ENCODE measurements around the gene LIMD2. TPM values are rescaled to one million over a fixed set of nuclear protein-coding genes. Genes with fewer than 3 reads are reported as not detected.

The LIMD2 gene
- total RNA-seq, 1 donor from 2014 or later, result 54.8 TPM

DNA sequence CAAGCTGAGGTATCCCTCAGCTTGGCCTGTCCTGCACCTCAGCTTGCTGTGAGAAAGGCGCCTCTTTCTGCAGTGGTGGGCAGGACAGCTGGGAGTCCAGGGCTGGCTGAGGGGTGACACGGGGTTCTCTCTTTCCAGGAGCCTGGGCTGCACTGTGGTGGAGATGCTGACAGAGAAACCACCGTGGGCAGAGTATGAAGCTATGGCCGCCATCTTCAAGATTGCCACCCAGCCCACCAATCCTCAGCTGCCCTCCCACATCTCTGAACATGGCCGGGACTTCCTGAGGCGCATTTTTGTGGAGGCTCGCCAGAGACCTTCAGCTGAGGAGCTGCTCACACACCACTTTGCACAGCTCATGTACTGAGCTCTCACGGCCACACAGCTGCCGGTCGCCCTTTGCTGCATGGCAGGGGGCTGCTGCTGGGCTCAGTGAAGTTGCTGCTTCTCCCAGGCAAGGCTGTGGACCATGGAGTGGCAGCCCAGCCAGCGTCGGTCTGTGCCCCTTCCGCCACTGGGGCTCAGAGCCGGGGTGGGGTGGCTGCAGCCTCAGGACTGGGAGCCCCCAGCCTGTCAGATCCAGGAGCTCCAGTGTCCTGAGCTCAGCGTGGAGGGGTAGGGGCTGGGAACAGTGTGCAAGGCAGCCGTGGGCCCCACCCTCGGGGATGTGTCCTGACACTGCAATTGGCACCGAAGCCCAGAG is 6.4 kb downstream of the LIMD2 start:
- peaks cover 30% of the 10 kb centered on the region for H3K36me3 Mint-ChIP-seq (ENCODE audit: low read depth, unreplicated experiment)
- H3K36me3 ChIP-seq (ENCODE audit: insufficient read depth, low read length), result peaks cover 8% of the 10 kb centered on the region
- H3K27ac ChIP-seq (ENCODE audit: low read depth, low read length), result no peak overlapping the region
- no peak overlapping the region for H3K4me3 ChIP-seq (ENCODE audit: insufficient read depth, low read depth, low read length)
- no peaks in the 10 kb centered on the region for H3K27me3 Mint-ChIP-seq (ENCODE audit: low read depth, unreplicated experiment)
- H2AFZ ChIP-seq (ENCODE audit: low read depth, low read length), result no peak overlapping the region
- H3K4me3 Mint-ChIP-seq (ENCODE audit: unreplicated experiment), result no peak overlapping the region
- no peak overlapping the region for H3K9ac ChIP-seq (ENCODE audit: low read length)
- no peaks in the 10 kb centered on the region for H3K4me1 ChIP-seq (ENCODE audit: insufficient read depth, low read length)
- H3K79me2 ChIP-seq (ENCODE audit: insufficient read depth, low read length), result peaks cover 4% of the 10 kb centered on the region
- TF ChIP-seq EZH2 (IDR thresholded peaks at IDR 0.05; ENCODE audit: insufficient read depth, low read length), result no peak
- no peaks in the 10 kb centered on the region for H3K4me1 Mint-ChIP-seq (ENCODE audit: low read depth, unreplicated experiment)
- no peaks in the 10 kb centered on the region for H3K27me3 ChIP-seq (ENCODE audit: insufficient read depth, low read length)
- H3K9me3 ChIP-seq (ENCODE audit: insufficient read depth, low read depth, low read length), result no peaks in the 10 kb centered on the region
- no peak for DNase-seq (ENCODE audit: low read depth)
- FAIRE-seq, result no peak
- peaks cover 31% of the 10 kb centered on the region for H4K20me1 ChIP-seq (ENCODE audit: insufficient read depth, low read length)
- no peak overlapping the region for H3K4me2 ChIP-seq (ENCODE audit: low read length)
- H3K27ac Mint-ChIP-seq (ENCODE audit: unreplicated experiment), result no peak overlapping the region
- no peaks in the 10 kb centered on the region for H3K9me3 Mint-ChIP-seq (ENCODE audit: unreplicated experiment)

DNA sequence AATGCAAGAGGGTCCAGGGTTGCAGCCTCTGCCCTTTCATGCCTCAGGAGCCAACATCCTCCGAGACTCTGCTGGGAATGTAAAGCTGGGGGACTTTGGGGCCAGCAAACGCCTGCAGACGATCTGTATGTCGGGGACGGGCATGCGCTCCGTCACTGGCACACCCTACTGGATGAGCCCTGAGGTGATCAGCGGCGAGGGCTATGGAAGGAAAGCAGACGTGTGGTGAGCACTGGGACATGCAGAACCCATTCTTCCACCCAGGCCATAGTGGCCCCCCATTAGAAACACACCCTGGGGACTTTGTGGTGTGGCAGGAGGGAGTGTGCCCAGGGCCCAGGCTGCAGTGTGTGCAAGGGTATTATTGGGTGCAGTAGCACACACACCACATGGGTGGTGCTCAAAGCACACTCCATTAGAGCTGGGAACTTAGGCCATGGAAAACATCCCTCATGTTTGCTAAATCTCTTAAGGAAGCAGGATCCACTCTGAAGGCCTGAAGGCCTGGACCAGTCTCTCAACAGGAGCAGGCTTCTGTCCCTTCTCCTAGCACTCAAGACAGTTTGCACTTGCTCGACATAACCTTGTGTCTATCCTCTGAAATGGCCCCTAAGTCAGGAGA is 7.6 kb downstream of the LIMD2 start:
- FAIRE-seq (no peak), DNase-seq (ENCODE audit: low read depth) (no peak)
- H2AFZ ChIP-seq (ENCODE audit: low read depth, low read length), result no peak overlapping the region
- H3K4me1 ChIP-seq (ENCODE audit: insufficient read depth, low read length), result no peaks in the 10 kb centered on the region
- Mint-ChIP-seq H3K27ac (ENCODE audit: unreplicated experiment) (no peak overlapping the region), H3K9me3 (ENCODE audit: unreplicated experiment) (no peaks in the 10 kb centered on the region), H3K4me1 (ENCODE audit: low read depth, unreplicated experiment) (no peaks in the 10 kb centered on the region), H3K36me3 (ENCODE audit: low read depth, unreplicated experiment) (peaks cover 30% of the 10 kb centered on the region), H3K27me3 (ENCODE audit: low read depth, unreplicated experiment) (peaks cover 2% of the 10 kb centered on the region), H3K4me3 (ENCODE audit: unreplicated experiment) (no peak overlapping the region)
- peaks cover 19% of the 10 kb centered on the region for H4K20me1 ChIP-seq (ENCODE audit: insufficient read depth, low read length)
- no peaks in the 10 kb centered on the region for H3K9me3 ChIP-seq (ENCODE audit: insufficient read depth, low read depth, low read length)
- H3K36me3 ChIP-seq (ENCODE audit: insufficient read depth, low read length), result peaks cover 8% of the 10 kb centered on the region
- no peak overlapping the region for H3K4me2 ChIP-seq (ENCODE audit: low read length)
- no peak overlapping the region for H3K4me3 ChIP-seq (ENCODE audit: insufficient read depth, low read depth, low read length)
- no peak for TF ChIP-seq EZH2 (IDR thresholded peaks at IDR 0.05; ENCODE audit: insufficient read depth, low read length)
- TF ChIP-seq, protein P1, sequence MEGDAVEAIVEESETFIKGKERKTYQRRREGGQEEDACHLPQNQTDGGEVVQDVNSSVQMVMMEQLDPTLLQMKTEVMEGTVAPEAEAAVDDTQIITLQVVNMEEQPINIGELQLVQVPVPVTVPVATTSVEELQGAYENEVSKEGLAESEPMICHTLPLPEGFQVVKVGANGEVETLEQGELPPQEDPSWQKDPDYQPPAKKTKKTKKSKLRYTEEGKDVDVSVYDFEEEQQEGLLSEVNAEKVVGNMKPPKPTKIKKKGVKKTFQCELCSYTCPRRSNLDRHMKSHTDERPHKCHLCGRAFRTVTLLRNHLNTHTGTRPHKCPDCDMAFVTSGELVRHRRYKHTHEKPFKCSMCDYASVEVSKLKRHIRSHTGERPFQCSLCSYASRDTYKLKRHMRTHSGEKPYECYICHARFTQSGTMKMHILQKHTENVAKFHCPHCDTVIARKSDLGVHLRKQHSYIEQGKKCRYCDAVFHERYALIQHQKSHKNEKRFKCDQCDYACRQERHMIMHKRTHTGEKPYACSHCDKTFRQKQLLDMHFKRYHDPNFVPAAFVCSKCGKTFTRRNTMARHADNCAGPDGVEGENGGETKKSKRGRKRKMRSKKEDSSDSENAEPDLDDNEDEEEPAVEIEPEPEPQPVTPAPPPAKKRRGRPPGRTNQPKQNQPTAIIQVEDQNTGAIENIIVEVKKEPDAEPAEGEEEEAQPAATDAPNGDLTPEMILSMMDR (IDR thresholded peaks at IDR 0.05; ENCODE audit: insufficient read depth, low read depth, low read length), result no peak
- H3K9ac ChIP-seq (ENCODE audit: low read length), result no peak overlapping the region
- H3K27me3 ChIP-seq (ENCODE audit: insufficient read depth, low read length), result no peaks in the 10 kb centered on the region
- H3K79me2 ChIP-seq (ENCODE audit: insufficient read depth, low read length), result no peaks in the 10 kb centered on the region
- no peak overlapping the region for H3K27ac ChIP-seq (ENCODE audit: low read depth, low read length)

DNA sequence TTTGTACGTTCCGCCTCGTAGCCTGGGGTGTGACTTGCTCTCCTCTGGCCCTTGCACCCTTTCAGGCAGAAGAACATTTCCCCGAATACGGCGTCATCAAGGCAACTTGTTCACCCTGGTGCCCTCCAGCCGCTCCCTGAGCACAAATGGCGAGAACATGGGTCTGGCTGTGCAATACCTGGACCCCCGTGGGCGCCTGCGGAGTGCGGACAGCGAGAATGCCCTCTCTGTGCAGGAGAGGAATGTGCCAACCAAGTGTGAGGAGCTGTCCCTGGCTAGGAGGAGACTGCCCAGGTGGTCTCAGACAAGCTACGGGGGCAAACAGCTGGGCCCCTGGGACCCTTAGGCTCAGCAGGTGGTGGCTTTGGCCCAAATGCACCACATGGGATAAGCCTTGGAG is 10.4 kb downstream of the LIMD2 start:
- Histone ChIP-seq H3K4me3 (ENCODE audit: insufficient read depth, low read depth, low read length) (no peak overlapping the region), H3K27me3 (ENCODE audit: insufficient read depth, low read length) (no peaks in the 10 kb centered on the region), H3K9ac (ENCODE audit: low read length) (no peak overlapping the region), H3K4me2 (ENCODE audit: low read length) (no peak overlapping the region), H3K27ac (ENCODE audit: low read depth, low read length) (no peak overlapping the region), H2AFZ (ENCODE audit: low read depth, low read length) (no peak overlapping the region), H3K9me3 (ENCODE audit: insufficient read depth, low read depth, low read length) (no peaks in the 10 kb centered on the region), H3K79me2 (ENCODE audit: insufficient read depth, low read length) (no peaks in the 10 kb centered on the region), H4K20me1 (ENCODE audit: insufficient read depth, low read length) (peaks cover 12% of the 10 kb centered on the region), H3K36me3 (ENCODE audit: insufficient read depth, low read length) (peaks cover 12% of the 10 kb centered on the region), H3K4me1 (ENCODE audit: insufficient read depth, low read length) (no peaks in the 10 kb centered on the region)
- Mint-ChIP-seq H3K9me3 (ENCODE audit: unreplicated experiment) (no peaks in the 10 kb centered on the region), H3K4me1 (ENCODE audit: low read depth, unreplicated experiment) (peaks cover 2% of the 10 kb centered on the region), H3K36me3 (ENCODE audit: low read depth, unreplicated experiment) (peaks cover 27% of the 10 kb centered on the region), H3K27ac (ENCODE audit: unreplicated experiment) (peak overlapping the region; percentile 26), H3K4me3 (ENCODE audit: unreplicated experiment) (peak overlapping the region; percentile 14), H3K27me3 (ENCODE audit: low read depth, unreplicated experiment) (peaks cover 2% of the 10 kb centered on the region)
- TF ChIP-seq, protein P1 (IDR thresholded peaks at IDR 0.05; ENCODE audit: insufficient read depth, low read depth, low read length), result no peak
- TF ChIP-seq EZH2 (IDR thresholded peaks at IDR 0.05; ENCODE audit: insufficient read depth, low read length), result no peak
- DNase-seq (ENCODE audit: low read depth), result no peak
- no peak for FAIRE-seq

Data from astrocyte (in vitro differentiated cells and primary cell).